C4-2B (cell line): ENCODE measurements around the gene LCP2.

ENCODE experiments used
- ZFX ChIP-seq: fragments of 450-650 bp; IDR thresholded peaks from 2 replicates; pipeline ENCODE4 v1.6.1; 2017
- TF ChIP-seq, protein P1 (sequence below): fragments of 450-650 bp; conservative IDR thresholded peaks from 2 replicates; pipeline ENCODE4 v1.5.1; 2017; ENCODE audit warnings: mild to moderate bottlenecking

DNA sequence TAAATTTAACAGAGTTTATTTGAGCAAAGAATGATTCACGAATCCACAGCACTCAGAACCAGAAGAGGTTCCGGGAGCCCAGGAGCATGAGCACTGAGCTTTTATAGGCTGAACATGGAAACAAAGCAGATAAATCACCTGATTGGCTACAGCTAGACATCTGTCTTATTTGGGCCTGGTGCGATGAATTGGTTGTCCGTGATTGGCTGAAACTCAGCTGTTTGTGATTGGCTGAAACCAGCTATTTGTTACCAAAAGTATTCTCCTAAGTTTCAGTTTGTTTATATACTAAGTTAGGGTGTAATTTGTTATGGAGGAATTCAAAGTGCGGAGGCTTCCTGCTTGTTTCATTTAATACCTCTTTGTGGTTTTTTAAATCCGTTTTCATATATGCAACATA is 15.8 kb upstream of the LCP2 start:
- TF ChIP-seq, protein P1, sequence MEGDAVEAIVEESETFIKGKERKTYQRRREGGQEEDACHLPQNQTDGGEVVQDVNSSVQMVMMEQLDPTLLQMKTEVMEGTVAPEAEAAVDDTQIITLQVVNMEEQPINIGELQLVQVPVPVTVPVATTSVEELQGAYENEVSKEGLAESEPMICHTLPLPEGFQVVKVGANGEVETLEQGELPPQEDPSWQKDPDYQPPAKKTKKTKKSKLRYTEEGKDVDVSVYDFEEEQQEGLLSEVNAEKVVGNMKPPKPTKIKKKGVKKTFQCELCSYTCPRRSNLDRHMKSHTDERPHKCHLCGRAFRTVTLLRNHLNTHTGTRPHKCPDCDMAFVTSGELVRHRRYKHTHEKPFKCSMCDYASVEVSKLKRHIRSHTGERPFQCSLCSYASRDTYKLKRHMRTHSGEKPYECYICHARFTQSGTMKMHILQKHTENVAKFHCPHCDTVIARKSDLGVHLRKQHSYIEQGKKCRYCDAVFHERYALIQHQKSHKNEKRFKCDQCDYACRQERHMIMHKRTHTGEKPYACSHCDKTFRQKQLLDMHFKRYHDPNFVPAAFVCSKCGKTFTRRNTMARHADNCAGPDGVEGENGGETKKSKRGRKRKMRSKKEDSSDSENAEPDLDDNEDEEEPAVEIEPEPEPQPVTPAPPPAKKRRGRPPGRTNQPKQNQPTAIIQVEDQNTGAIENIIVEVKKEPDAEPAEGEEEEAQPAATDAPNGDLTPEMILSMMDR, result no peak
- TF ChIP-seq ZFX, result no peak
